OCI-LY7 (cell line): ENCODE results near the gene CACTIN. TPM values are rescaled to one million over a fixed set of nuclear protein-coding genes. Genes with fewer than 3 reads are reported as not detected.
"Not testable (repeated sequence)": the region's sequence is repeated elsewhere in the genome, so short reads cannot be mapped to it uniquely, and the experiment has no call there.

Source experiments
- BruUV-seq: library from RNA; stranded (reverse); fragments of 400-500 nt; replicated peaks from 2 replicates; lab custom pipeline; 2021; lab: Mats Ljungman, UMichigan
- CTCF ChIA-PET: fragments of 300-600 bp; sonication (Branson Sonifier 250); formaldehyde crosslinking; loops from one replicate; lab custom pipeline; 2022; ENCODE audit warnings: antibody characterized with exemption; ENCODE audit not compliant: unreplicated experiment; lab: Charles Lee
- POLR2A ChIA-PET: fragments of 300-600 bp; sonication (Branson Sonifier 250); formaldehyde crosslinking; loops from one replicate; lab custom pipeline; 2022; ENCODE audit warnings: antibody characterized with exemption; lab: Charles Lee
- DNase-seq: peaks from one replicate; pipeline ENCODE4 v3.0.0-alpha.2; 2015; ENCODE audit warnings: low spot score
- H2AFZ ChIP-seq: fragments of 200-600 bp; sonication (generic), shearing (Covaris generic); 2 replicates; pipeline ENCODE4 v1.6.1; 2014; ENCODE audit warnings: mild to moderate bottlenecking, antibody characterized with exemption, low read length, moderate library complexity
- H3K27ac ChIP-seq: fragments of 200-600 bp; sonication (generic); 2 replicates; pipeline ENCODE4 v1.5.1; 2014; ENCODE audit warnings: mixed run types, low read depth, mild to moderate bottlenecking, moderate library complexity, low read length, inconsistent platforms; ENCODE audit not compliant: poor library complexity, severe bottlenecking
- H3K36me3 ChIP-seq: fragments of 200-600 bp; sonication (generic); 2 replicates; pipeline ENCODE4 v1.6.1; 2014; ENCODE audit warnings: mild to moderate bottlenecking, antibody characterized with exemption, low read length, moderate library complexity, mixed read lengths; ENCODE audit not compliant: insufficient read depth
- H3K4me1 ChIP-seq: fragments of 200-600 bp; sonication (generic); 2 replicates; pipeline ENCODE4 v1.5.1; 2014; ENCODE audit warnings: mild to moderate bottlenecking, low read length; ENCODE audit not compliant: insufficient read depth, poor library complexity, severe bottlenecking
- H3K4me2 ChIP-seq: fragments of 200-600 bp; sonication (generic); 2 replicates; pipeline ENCODE4 v1.6.1; 2014; ENCODE audit warnings: mild to moderate bottlenecking, low read length
- H3K4me3 ChIP-seq: fragments of 200-600 bp; sonication (generic); 2 replicates; pipeline ENCODE4 v1.5.1; 2014; ENCODE audit warnings: mild to moderate bottlenecking, low read depth, low read length; ENCODE audit not compliant: poor library complexity, severe bottlenecking
- H3K79me2 ChIP-seq: fragments of 200-600 bp; sonication (generic); 2 replicates; pipeline ENCODE4 v1.6.1; 2016; ENCODE audit warnings: low read depth, mild to moderate bottlenecking, low read length, moderate library complexity, mixed read lengths; ENCODE audit not compliant: insufficient read depth
- H3K9me2 ChIP-seq: fragments of 200-600 bp; sonication (generic); 2 replicates; pipeline ENCODE4 v1.6.1; 2016; ENCODE audit warnings: mild to moderate bottlenecking, low read length, mixed read lengths; ENCODE audit not compliant: insufficient read depth
- H3K9me3 ChIP-seq: fragments of 200-600 bp; sonication (generic); 2 replicates; pipeline ENCODE4 v1.6.1; 2014; ENCODE audit warnings: mild to moderate bottlenecking, mixed run types, low read length, mixed read lengths
- H4K20me1 ChIP-seq: fragments of 200-600 bp; sonication (generic); 2 replicates; pipeline ENCODE4 v1.6.1; 2014; ENCODE audit warnings: mild to moderate bottlenecking, antibody characterized with exemption, low read length, moderate library complexity, mixed read lengths; ENCODE audit not compliant: insufficient read depth
- CTCF ChIP-seq: fragments of 200-600 bp; sonication (generic); conservative IDR thresholded peaks from 2 replicates; pipeline ENCODE4 v1.5.1; 2014; ENCODE audit warnings: mild to moderate bottlenecking, antibody characterized with exemption, low read length, moderate library complexity, mixed read lengths
- EZH2phosphoT487 ChIP-seq: fragments of 200-600 bp; sonication (generic); IDR thresholded peaks from 2 replicates; pipeline ENCODE4 v1.6.1; 2018; ENCODE audit warnings: low read depth, borderline replicate concordance, mild to moderate bottlenecking, mixed run types, antibody characterized with exemption, low read length, moderate library complexity, mixed read lengths
- intact Hi-C: fragments of 100-400 bp; cut with micrococcal nuclease; formaldehyde crosslinking; loops from one replicate; pipeline ENCODE4 v1.10.0; 2022; ENCODE audit not compliant: unreplicated experiment
- total RNA-seq, 2 experiments: library from RNA; depleted of rRNA in 1 of 2; stranded (reverse); fragments of >200 nt in 1 of 2; shearing (Covaris generic) in 1 of 2; gene quantifications; 2 replicates each; pipeline ENCODE4 v1.2.3, GENCODE V29; 2014 to 2022

CACTIN gene
- total RNA-seq, 2 experiments from 2014 or later: 34.2 to 35.9 TPM

GRCh38 chr19:3631053-3631861 is 4.7 kb upstream of the CACTIN start:
- Histone ChIP-seq H3K4me1 (peaks cover 5% of the 10 kb centered on the region), H3K9me3 (no peaks in the 10 kb centered on the region), H3K36me3 (no peaks in the 10 kb centered on the region), H3K9me2 (no peaks in the 10 kb centered on the region), H3K4me3 (no peak overlapping the region), H2AFZ (no peak overlapping the region), H4K20me1 (no peaks in the 10 kb centered on the region), H3K4me2 (no peak overlapping the region), H3K27ac (no peak overlapping the region), H3K79me2 (peaks cover 2% of the 10 kb centered on the region)
- ChIA-PET CTCF (no interaction called here), POLR2A (interaction anchor here (0.6 kb wide), 1 partner anchor 180 kb away, joined by 3 read pairs; no protein-coding TSS in a partner anchor)
- intact Hi-C loops: no loop called here
- DNase-seq: no peak
- TF ChIP-seq EZH2phosphoT487 (no peak), CTCF (no peak)
- no TSS peak for BruUV-seq

DNA sequence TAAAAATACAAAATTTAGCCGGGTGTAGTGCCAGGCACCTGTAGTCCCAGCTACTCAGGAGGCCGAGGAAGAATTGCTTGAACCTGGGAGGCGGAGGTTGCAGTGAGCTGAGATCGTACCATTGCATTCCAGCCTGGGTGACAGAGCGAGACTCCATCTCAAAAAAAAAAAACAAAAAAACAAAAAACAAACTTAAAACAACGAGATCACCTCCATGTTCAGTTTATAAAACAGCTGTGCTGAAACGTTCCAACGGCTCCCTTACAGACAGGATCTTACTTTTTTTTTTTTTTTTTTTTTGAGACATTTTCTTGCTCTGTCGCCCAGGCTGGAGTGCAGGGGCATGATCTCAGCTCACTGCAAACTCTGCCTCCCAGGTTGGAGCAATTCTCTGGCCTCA is 2.2 kb upstream of the CACTIN start:
- H3K79me2 ChIP-seq: peaks cover 21% of the 10 kb centered on the region
- DNase-seq, BruUV-seq, H3K9me3 ChIP-seq, H3K4me3 ChIP-seq, H3K9me2 ChIP-seq, H3K27ac ChIP-seq, H2AFZ ChIP-seq, H3K4me2 ChIP-seq, POLR2A ChIA-PET, CTCF ChIA-PET, H3K36me3 ChIP-seq: not testable (repeated sequence)
- intact Hi-C loops: loop anchor here (5.0 kb wide), 1 partner anchor 134 kb away; the partner anchor contains the start of genes APBA3 and MRPL54
- peaks cover 18% of the 10 kb centered on the region for H3K4me1 ChIP-seq
- 0 out of 2 replicates have a peak, but pooled peaks cover 11% of the 10 kb centered on the region for H4K20me1 ChIP-seq

DNA sequence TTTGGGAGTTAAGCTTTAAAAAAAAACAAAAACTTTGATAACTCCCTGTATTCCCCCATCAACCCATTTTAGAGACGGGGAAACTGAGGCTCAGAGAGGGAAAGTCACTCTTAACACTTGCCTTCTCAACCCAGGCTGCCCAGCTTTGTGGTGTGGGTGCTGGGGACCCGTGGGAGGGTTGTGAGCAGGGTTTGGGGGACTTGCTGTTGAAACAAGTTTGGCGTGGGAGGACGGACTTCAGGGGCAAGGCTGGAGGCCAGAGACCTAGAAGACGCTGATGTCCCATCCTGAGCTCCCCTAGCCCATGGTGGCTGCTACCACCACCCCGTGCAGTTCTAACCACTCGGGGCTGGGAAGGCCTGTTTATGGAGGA is 747 bp upstream of the CACTIN start:
- Histone ChIP-seq H3K79me2 (peaks cover 21% of the 10 kb centered on the region), H2AFZ (peak overlapping the region; percentile 63; the same call in 1 of the 2 replicates), H4K20me1 (0 out of 2 replicates have a peak, but pooled peaks cover 11% of the 10 kb centered on the region), H3K4me2 (peak overlapping the region; percentile 88), H3K36me3 (peaks cover 5% of the 10 kb centered on the region; the same call in 1 of the 2 replicates), H3K4me3 (peak overlapping the region; percentile 100), H3K9me3 (no peaks in the 10 kb centered on the region), H3K27ac (no peak overlapping the region), H3K9me2 (no peaks in the 10 kb centered on the region), H3K4me1 (peaks cover 18% of the 10 kb centered on the region)
- no TSS peak for BruUV-seq
- TF ChIP-seq CTCF (no peak), EZH2phosphoT487 (no peak)
- ChIA-PET POLR2A (interaction anchor here (1.0 to 1.3 kb wide), 2 partner anchors 49 to 148 kb away, joined by 3 to 6 read pairs; partner anchors contain the start of gene SMIM24), CTCF (interaction anchor here (0.6 to 1.0 kb wide), 2 partner anchors 9 to 352 kb away, joined by 4 read pairs; no protein-coding TSS in a partner anchor)
- intact Hi-C loops: loop anchor here (2.0 to 5.0 kb wide), 2 partner anchors 123 to 135 kb away; partner anchors contain the start of genes APBA3 and MRPL54
- no peak for DNase-seq
